Gastroesophageal sphincter (tissue), 3 donors: ENCODE data around the gene MBOAT2.

Experiments
- CTCF ChIP-seq, 4 experiments: fragments of 200-600 bp in 2 of 4; fragments of 450-650 bp in 2 of 4; sonication (generic) in 1 of 4; IDR thresholded peaks; one replicate each; pipeline ENCODE4 v1.5.1; 2017 to 2019; ENCODE audit warnings: antibody characterized with exemption in 4 of 4, mild to moderate bottlenecking in 2 of 4, moderate library complexity in 2 of 4
- POLR2A ChIP-seq, 2 donors: fragments of 450-650 bp; IDR thresholded peaks; one replicate each; pipeline ENCODE4 v1.6.1; 2017; ENCODE audit warnings: antibody characterized with exemption in 2 of 2, mild to moderate bottlenecking in 2 of 2, moderate library complexity in 1 of 2

GRCh38 chr2:8806885-8807704 is 196.4 kb downstream of the MBOAT2 start:
- TF ChIP-seq POLR2A (IDR thresholded peaks at IDR 0.05): no peak
- no peak for TF ChIP-seq CTCF (IDR thresholded peaks at IDR 0.05)
